Parathyroid adenoma (tissue), 2 donors: Measurements from ENCODE around the gene ARL6IP1.

Source experiments
- H2AFZ ChIP-seq: fragments of 300-600 bp; sonication (generic); one replicate; pipeline ENCODE4 v1.7.0; 2017; ENCODE audit warnings: antibody characterized with exemption, mild to moderate bottlenecking
- H3K27ac ChIP-seq: fragments of 300-600 bp; sonication (generic); one replicate; pipeline ENCODE4 v1.7.0; 2017
- H3K27me3 ChIP-seq: fragments of 300-600 bp; sonication (generic); one replicate; pipeline ENCODE4 v1.7.0; 2017; ENCODE audit warnings: low read length; ENCODE audit not compliant: control insufficient read depth, insufficient read depth
- H3K36me3 ChIP-seq: fragments of 300-600 bp; sonication (generic); one replicate; pipeline ENCODE4 v1.7.0; 2017; ENCODE audit warnings: low read length; ENCODE audit not compliant: control insufficient read depth, insufficient read depth
- H3K4me1 ChIP-seq: fragments of 300-600 bp; sonication (generic); one replicate; pipeline ENCODE4 v1.7.0; 2017; ENCODE audit warnings: control low read depth
- H3K4me2 ChIP-seq: fragments of 300-600 bp; sonication (generic); one replicate; pipeline ENCODE4 v1.7.0; 2017; ENCODE audit warnings: low read length
- H3K4me3 ChIP-seq: fragments of 300-600 bp; sonication (generic); one replicate; pipeline ENCODE4 v1.7.0; 2017; ENCODE audit warnings: low read depth, low read length
- H3K79me2 ChIP-seq: fragments of 300-600 bp; sonication (generic); one replicate; pipeline ENCODE4 v1.7.0; 2017; ENCODE audit warnings: control low read depth
- H3K9ac ChIP-seq: fragments of 300-600 bp; sonication (generic); one replicate; pipeline ENCODE4 v1.7.0; 2017; ENCODE audit warnings: mild to moderate bottlenecking
- H3K9me3 ChIP-seq: fragments of 300-600 bp; sonication (generic); one replicate; pipeline ENCODE4 v1.7.0; 2017; ENCODE audit warnings: low read length; ENCODE audit not compliant: control insufficient read depth
- CTCF ChIP-seq: fragments of 300-600 bp; sonication (generic); IDR thresholded peaks from one replicate; pipeline ENCODE4 v1.7.0; 2017; ENCODE audit warnings: antibody characterized with exemption, mild to moderate bottlenecking
- donor health status: primary hyperparathyroidism.

Gene ARL6IP1

GRCh38 chr16:18796377-18796776 is 5.0 kb downstream of the ARL6IP1 start:
- Histone ChIP-seq H3K9ac (no peak overlapping the region), H2AFZ (no peak overlapping the region), H3K4me3 (no peak overlapping the region), H3K27me3 (no peaks in the 10 kb centered on the region), H3K9me3 (no peaks in the 10 kb centered on the region), H3K79me2 (peaks cover 13% of the 10 kb centered on the region), H3K4me2 (no peak overlapping the region), H3K36me3 (no peaks in the 10 kb centered on the region), H3K27ac (peak overlapping the region; percentile 25), H3K4me1 (peaks cover 10% of the 10 kb centered on the region)
- TF ChIP-seq CTCF: no peak

GRCh38 chr16:18792836-18793433 is 8.4 kb downstream of the ARL6IP1 start:
- Histone ChIP-seq H3K27me3 (no peaks in the 10 kb centered on the region), H3K79me2 (peaks cover 21% of the 10 kb centered on the region), H3K4me3 (no peak overlapping the region), H3K9me3 (no peaks in the 10 kb centered on the region), H3K4me2 (no peak overlapping the region), H3K36me3 (no peaks in the 10 kb centered on the region), H2AFZ (no peak overlapping the region), H3K4me1 (peaks cover 12% of the 10 kb centered on the region), H3K27ac (no peak overlapping the region), H3K9ac (no peak overlapping the region)
- TF ChIP-seq CTCF: no peak

- Histone ChIP-seq H3K27ac (peak within 1 kb of the TSS; percentile 88), H3K36me3 (no peaks in the 10 kb centered on the region), H2AFZ (peak within 1 kb of the TSS; percentile 85), H3K79me2 (peaks cover 41% of the 10 kb centered on the region), H3K27me3 (no peaks in the 10 kb centered on the region), H3K4me3 (peak within 1 kb of the TSS; percentile 90), H3K4me2 (peak within 1 kb of the TSS; percentile 89), H3K9me3 (no peaks in the 10 kb centered on the region), H3K9ac (peak within 1 kb of the TSS; percentile 49), H3K4me1 (peaks cover 24% of the 10 kb centered on the region)
- no peak for TF ChIP-seq CTCF
Observed at GRCh38 chr16:18789850-18790706, 11.3 kb downstream of the ARL6IP1 start, which contains the start of gene RPS15A. RPS15A (minus strand) TSS chr16:18790334; CDS start chr16:18789113, 1,221 bp downstream.

GRCh38 chr16:18789515-18789849 is 11.9 kb downstream of the ARL6IP1 start:
- Histone ChIP-seq H3K4me1 (peaks cover 24% of the 10 kb centered on the region), H3K27me3 (no peaks in the 10 kb centered on the region), H2AFZ (peak overlapping the region; percentile 85), H3K9me3 (no peaks in the 10 kb centered on the region), H3K4me3 (peak overlapping the region; percentile 90), H3K4me2 (peak overlapping the region; percentile 89), H3K36me3 (no peaks in the 10 kb centered on the region), H3K9ac (peak overlapping the region; percentile 49), H3K79me2 (peaks cover 45% of the 10 kb centered on the region), H3K27ac (peak overlapping the region; percentile 88)
- TF ChIP-seq CTCF: no peak
